ENCODE measurements around the gene WIPI1.

- no peak for TF ChIP-seq CTCF (optimal IDR thresholded peaks at IDR 0.05 in 1 of 3, IDR thresholded peaks at IDR 0.05 in 1 of 3, conservative IDR thresholded peaks at IDR 0.05 in 1 of 3; ENCODE audit: extremely low read depth in 1 of 3, insufficient read depth in 2 of 3, low read length in 3 of 3)
- no peak for TF ChIP-seq EZH2 (IDR thresholded peaks at IDR 0.05; ENCODE audit: low read length)
Observed at GRCh38 chr17:68441070-68441770, 16.1 kb downstream of the WIPI1 start.

All from keratinocyte (primary cell).